ENCODE data around the gene EBF3.

DNA sequence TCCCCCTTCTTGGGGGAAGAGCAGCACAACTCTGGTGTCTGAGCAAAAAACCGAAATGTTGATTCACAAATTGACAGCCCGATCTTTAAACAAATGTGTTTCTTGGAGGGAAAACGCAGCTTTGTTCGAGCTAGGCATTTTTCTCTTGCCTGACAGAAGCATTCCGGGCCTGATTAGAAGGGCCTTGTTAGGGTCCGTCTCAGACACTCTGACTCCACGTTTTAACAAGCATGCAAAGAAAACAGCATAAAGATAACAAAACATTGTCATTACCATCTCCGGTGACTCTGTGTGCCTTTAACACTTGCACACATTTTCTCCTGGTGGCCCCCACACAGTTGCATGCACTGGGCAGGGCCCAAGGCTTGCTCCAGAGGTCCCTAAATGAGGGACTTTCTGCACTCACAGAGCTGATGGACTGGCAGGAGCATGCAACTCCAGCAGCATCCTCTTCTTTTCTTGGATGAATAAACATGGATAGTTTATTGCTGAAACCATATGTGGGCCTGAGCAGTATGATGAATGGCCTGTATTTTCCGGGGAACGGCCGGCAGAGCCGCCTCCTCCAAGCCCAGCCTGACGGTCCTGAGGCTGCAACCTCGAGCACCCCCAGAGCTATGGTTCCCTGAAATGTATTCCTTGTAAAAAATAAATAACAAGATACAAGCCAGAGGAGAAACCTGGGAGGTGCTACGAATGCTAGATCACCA lies 50.9 kb downstream of the EBF3 start:
- TF ChIP-seq POLR2A (IDR thresholded peaks at IDR 0.05), result no peak
- TF ChIP-seq, protein P1, sequence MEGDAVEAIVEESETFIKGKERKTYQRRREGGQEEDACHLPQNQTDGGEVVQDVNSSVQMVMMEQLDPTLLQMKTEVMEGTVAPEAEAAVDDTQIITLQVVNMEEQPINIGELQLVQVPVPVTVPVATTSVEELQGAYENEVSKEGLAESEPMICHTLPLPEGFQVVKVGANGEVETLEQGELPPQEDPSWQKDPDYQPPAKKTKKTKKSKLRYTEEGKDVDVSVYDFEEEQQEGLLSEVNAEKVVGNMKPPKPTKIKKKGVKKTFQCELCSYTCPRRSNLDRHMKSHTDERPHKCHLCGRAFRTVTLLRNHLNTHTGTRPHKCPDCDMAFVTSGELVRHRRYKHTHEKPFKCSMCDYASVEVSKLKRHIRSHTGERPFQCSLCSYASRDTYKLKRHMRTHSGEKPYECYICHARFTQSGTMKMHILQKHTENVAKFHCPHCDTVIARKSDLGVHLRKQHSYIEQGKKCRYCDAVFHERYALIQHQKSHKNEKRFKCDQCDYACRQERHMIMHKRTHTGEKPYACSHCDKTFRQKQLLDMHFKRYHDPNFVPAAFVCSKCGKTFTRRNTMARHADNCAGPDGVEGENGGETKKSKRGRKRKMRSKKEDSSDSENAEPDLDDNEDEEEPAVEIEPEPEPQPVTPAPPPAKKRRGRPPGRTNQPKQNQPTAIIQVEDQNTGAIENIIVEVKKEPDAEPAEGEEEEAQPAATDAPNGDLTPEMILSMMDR (IDR thresholded peaks at IDR 0.05), result no peak
